Uterus (tissue), 2 donors: Measurements from ENCODE around the gene AKAP12.

Experiments
- CTCF ChIP-seq, 4 experiments: fragments of 200-600 bp in 2 of 4; fragments of 450-650 bp in 2 of 4; sonication (generic) in 2 of 4; IDR thresholded peaks; one replicate each; pipeline ENCODE4 v1.5.1; 2016 to 2019; ENCODE audit warnings: antibody characterized with exemption in 4 of 4, mild to moderate bottlenecking in 2 of 4, moderate library complexity in 1 of 4
- POLR2A ChIP-seq, 2 donors: fragments of 450-650 bp; IDR thresholded peaks; one replicate each; pipeline ENCODE4 v1.6.1; 2016; ENCODE audit warnings: antibody characterized with exemption in 2 of 2, mild to moderate bottlenecking in 1 of 2, moderate library complexity in 1 of 2

- TF ChIP-seq POLR2A (IDR thresholded peaks at IDR 0.05) (no peak), CTCF (IDR thresholded peaks at IDR 0.05) (no peak)
These were observed 45.4 kb downstream of the AKAP12 start for GRCh38 chr6:151285122-151285521.
